Measurements from ENCODE around the gene ULK4.

DNA sequence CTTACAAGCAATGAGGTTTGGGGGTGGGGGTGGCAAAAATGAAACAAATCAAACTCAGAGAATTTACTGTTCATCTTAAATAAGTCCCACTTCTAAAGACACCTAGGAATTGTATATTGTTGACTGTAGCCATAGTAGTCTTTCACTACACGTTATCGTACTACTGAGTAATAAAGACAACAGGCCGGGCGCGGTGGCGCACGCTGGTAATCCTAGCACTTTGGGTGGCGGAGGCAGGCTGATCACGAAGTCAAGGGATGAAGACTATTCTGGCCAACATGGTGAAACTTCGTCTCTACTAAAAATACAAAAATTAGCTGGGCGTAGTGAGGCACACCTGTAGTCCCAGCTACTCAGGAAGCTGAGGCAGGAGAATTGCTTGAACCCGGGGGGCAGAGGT is 531.0 kb downstream of the ULK4 start:
- TF ChIP-seq, protein P1, sequence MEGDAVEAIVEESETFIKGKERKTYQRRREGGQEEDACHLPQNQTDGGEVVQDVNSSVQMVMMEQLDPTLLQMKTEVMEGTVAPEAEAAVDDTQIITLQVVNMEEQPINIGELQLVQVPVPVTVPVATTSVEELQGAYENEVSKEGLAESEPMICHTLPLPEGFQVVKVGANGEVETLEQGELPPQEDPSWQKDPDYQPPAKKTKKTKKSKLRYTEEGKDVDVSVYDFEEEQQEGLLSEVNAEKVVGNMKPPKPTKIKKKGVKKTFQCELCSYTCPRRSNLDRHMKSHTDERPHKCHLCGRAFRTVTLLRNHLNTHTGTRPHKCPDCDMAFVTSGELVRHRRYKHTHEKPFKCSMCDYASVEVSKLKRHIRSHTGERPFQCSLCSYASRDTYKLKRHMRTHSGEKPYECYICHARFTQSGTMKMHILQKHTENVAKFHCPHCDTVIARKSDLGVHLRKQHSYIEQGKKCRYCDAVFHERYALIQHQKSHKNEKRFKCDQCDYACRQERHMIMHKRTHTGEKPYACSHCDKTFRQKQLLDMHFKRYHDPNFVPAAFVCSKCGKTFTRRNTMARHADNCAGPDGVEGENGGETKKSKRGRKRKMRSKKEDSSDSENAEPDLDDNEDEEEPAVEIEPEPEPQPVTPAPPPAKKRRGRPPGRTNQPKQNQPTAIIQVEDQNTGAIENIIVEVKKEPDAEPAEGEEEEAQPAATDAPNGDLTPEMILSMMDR (IDR thresholded peaks at IDR 0.05; ENCODE audit: poor library complexity, severe bottlenecking), result no peak
- TF ChIP-seq TAF1 (IDR thresholded peaks at IDR 0.05; ENCODE audit: low read depth) (no peak), EZH2 (IDR thresholded peaks at IDR 0.05; ENCODE audit: borderline replicate concordance, insufficient read depth, low read length, poor library complexity, severe bottlenecking) (no peak)

Data from neural cell (in vitro differentiated cells).